Neural progenitor cell (in vitro differentiated cells): Measurements from ENCODE around the gene GNPTAB. TPM values are rescaled to one million over a fixed set of nuclear protein-coding genes. Genes with fewer than 3 reads are reported as not detected.

Source experiments
- DNase-seq: peaks from one replicate; pipeline ENCODE4 v3.0.0-alpha.2; 2016; ENCODE audit warnings: low spot score
- H2AFZ ChIP-seq: fragments of 200-600 bp; sonication (generic); replicated peaks from 2 replicates; pipeline ENCODE4 v1.6.1; 2016; ENCODE audit warnings: antibody characterized with exemption
- H3F3A ChIP-seq: fragments of 200-600 bp; sonication (generic); 2 replicates; pipeline ENCODE4 v1.6.1; 2016; ENCODE audit warnings: antibody characterized with exemption, low read depth
- H3K27ac ChIP-seq: fragments of 200-600 bp; sonication (generic); 2 replicates; pipeline ENCODE4 v1.5.1; 2016; ENCODE audit warnings: mild to moderate bottlenecking
- H3K27me3 ChIP-seq: fragments of 200-600 bp; sonication (generic); 2 replicates; pipeline ENCODE4 v1.6.1; 2016; ENCODE audit warnings: mild to moderate bottlenecking, moderate library complexity
- H3K36me3 ChIP-seq: fragments of 200-600 bp; sonication (generic); 2 replicates; pipeline ENCODE4 v1.5.1; 2016
- H3K4me1 ChIP-seq: fragments of 200-600 bp; sonication (generic); 2 replicates; pipeline ENCODE4 v1.6.1; 2016; ENCODE audit warnings: mixed run types
- H3K4me2 ChIP-seq: fragments of 200-600 bp; sonication (generic); 2 replicates; pipeline ENCODE4 v1.6.1; 2016
- H3K4me3 ChIP-seq: fragments of 200-600 bp; sonication (generic); 2 replicates; pipeline ENCODE4 v1.5.1; 2016
- H3K79me2 ChIP-seq: fragments of 200-600 bp; sonication (generic); 2 replicates; pipeline ENCODE4 v1.6.1; 2016; ENCODE audit warnings: low read depth
- H3K9ac ChIP-seq: fragments of 200-600 bp; sonication (generic); 2 replicates; pipeline ENCODE4 v1.6.1; 2016
- H3K9me3 ChIP-seq: fragments of 200-600 bp; sonication (generic); 2 replicates; pipeline ENCODE4 v1.5.1; 2016; ENCODE audit warnings: low read depth
- H4K20me1 ChIP-seq: fragments of 200-600 bp; sonication (generic); 2 replicates; pipeline ENCODE4 v1.6.1; 2016; ENCODE audit warnings: low read depth
- H3K27ac Mint-ChIP-seq: 3 replicates; pipeline ENCODE4 v1.8.0; 2021; ENCODE audit warnings: mixed read lengths
- H3K27me3 Mint-ChIP-seq: 2 replicates; pipeline ENCODE4 v1.8.0; 2022; ENCODE audit warnings: low read depth, mild to moderate bottlenecking, inconsistent platforms, moderate library complexity, mixed read lengths; ENCODE audit not compliant: insufficient read depth
- H3K36me3 Mint-ChIP-seq: 3 replicates; pipeline ENCODE4 v1.8.0; 2021; ENCODE audit warnings: mixed read lengths
- H3K4me1 Mint-ChIP-seq: 3 replicates; pipeline ENCODE4 v1.8.0; 2021; ENCODE audit warnings: mixed read lengths
- H3K4me3 Mint-ChIP-seq: 3 replicates; pipeline ENCODE4 v1.8.0; 2021; ENCODE audit warnings: mild to moderate bottlenecking, moderate library complexity, mixed read lengths
- H3K9me3 Mint-ChIP-seq: 3 replicates; pipeline ENCODE4 v1.8.0; 2020; ENCODE audit warnings: mixed read lengths
- EZH2 ChIP-seq: fragments of 200-600 bp; sonication (generic); IDR thresholded peaks from 2 replicates; pipeline ENCODE4 v1.6.1; 2017; ENCODE audit warnings: antibody characterized with exemption, mild to moderate bottlenecking, moderate library complexity
- EZH2phosphoT487 ChIP-seq: fragments of 200-600 bp; sonication (generic); IDR thresholded peaks from 2 replicates; pipeline ENCODE4 v1.6.1; 2017; ENCODE audit warnings: antibody characterized with exemption
- total RNA-seq: library from RNA; depleted of rRNA; stranded (reverse); fragments of >200 nt; gene quantifications from 2 replicates; pipeline ENCODE4 v1.2.3, GENCODE V29; 2015; ENCODE audit warnings: low replicate concordance
- TF ChIP-seq, protein P1 (sequence below): fragments of 200-600 bp; sonication (generic); IDR thresholded peaks from 2 replicates; pipeline ENCODE4 v1.5.1; 2017; ENCODE audit warnings: antibody characterized with exemption, mild to moderate bottlenecking

GNPTAB gene
- total RNA-seq, 1 donor from 2014 or later = 24.0 TPM

DNA sequence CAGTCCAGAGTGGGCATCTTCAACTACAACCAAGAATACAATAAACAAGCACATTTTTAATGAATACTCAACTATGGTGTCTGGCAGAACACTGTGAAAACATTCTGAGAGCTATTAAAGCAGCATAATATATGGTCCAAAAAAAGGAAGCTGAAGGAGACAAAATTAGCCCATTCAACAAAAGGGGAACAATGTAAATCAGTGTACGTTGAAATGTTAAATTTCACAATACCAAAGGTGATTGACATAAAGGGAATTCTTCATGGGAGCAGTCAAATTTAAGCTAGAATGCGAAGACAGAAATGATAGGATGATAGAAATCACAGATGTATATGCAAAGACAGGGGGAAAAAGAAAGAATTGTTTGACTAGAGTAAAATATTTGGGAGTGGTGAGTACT lies 50.2 kb downstream of the GNPTAB start:
- H3K27me3 Mint-ChIP-seq = no peaks in the 10 kb centered on the region
- no peak overlapping the region for H3K4me3 Mint-ChIP-seq
- Histone ChIP-seq H3K4me3 (no peak overlapping the region), H3K27ac (no peak overlapping the region), H3K4me1 (no peaks in the 10 kb centered on the region), H3K9ac (no peak overlapping the region), H3K79me2 (no peaks in the 10 kb centered on the region), H3K4me2 (no peak overlapping the region), H3K9me3 (no peaks in the 10 kb centered on the region), H3K27me3 (no peaks in the 10 kb centered on the region), H2AFZ (no peak overlapping the region), H3K36me3 (no peaks in the 10 kb centered on the region), H4K20me1 (no peaks in the 10 kb centered on the region), H3F3A (no peaks in the 10 kb centered on the region)
- TF ChIP-seq EZH2phosphoT487 (no peak), EZH2 (no peak)
- TF ChIP-seq, protein P1, sequence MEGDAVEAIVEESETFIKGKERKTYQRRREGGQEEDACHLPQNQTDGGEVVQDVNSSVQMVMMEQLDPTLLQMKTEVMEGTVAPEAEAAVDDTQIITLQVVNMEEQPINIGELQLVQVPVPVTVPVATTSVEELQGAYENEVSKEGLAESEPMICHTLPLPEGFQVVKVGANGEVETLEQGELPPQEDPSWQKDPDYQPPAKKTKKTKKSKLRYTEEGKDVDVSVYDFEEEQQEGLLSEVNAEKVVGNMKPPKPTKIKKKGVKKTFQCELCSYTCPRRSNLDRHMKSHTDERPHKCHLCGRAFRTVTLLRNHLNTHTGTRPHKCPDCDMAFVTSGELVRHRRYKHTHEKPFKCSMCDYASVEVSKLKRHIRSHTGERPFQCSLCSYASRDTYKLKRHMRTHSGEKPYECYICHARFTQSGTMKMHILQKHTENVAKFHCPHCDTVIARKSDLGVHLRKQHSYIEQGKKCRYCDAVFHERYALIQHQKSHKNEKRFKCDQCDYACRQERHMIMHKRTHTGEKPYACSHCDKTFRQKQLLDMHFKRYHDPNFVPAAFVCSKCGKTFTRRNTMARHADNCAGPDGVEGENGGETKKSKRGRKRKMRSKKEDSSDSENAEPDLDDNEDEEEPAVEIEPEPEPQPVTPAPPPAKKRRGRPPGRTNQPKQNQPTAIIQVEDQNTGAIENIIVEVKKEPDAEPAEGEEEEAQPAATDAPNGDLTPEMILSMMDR = no peak
- no peak for DNase-seq
- no peaks in the 10 kb centered on the region for H3K9me3 Mint-ChIP-seq
- no peaks in the 10 kb centered on the region for H3K4me1 Mint-ChIP-seq
- H3K36me3 Mint-ChIP-seq = no peaks in the 10 kb centered on the region
- H3K27ac Mint-ChIP-seq = no peak overlapping the region

DNA sequence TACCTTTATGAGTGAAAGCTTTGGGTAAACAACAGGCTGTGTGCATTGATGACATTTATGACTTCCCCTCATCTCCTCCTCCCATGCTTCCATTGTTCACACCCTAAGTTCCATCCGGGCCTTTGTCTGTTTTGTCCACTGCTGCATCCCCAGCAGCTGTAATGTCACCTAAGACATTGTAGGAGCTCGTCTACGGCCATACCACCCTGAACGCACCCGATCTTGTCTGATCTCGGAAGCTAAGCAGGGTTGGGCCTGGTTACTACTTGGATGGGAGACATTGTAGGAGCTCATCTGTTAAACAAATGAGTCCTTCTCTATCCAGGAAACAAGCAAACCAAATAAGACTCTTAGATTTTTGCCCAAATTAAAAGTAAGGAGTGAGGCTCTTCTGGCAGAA lies 51.1 kb downstream of the GNPTAB start:
- H3K9me3 Mint-ChIP-seq = no peaks in the 10 kb centered on the region
- no peaks in the 10 kb centered on the region for H3K36me3 Mint-ChIP-seq
- no peak overlapping the region for H3K4me3 Mint-ChIP-seq
- H2AFZ ChIP-seq = no peak overlapping the region
- no peak overlapping the region for H3K27ac Mint-ChIP-seq
- no peak overlapping the region for H3K9ac ChIP-seq
- H3K4me2 ChIP-seq = no peak overlapping the region
- TF ChIP-seq EZH2 (no peak), EZH2phosphoT487 (no peak)
- TF ChIP-seq, protein P1 = no peak
- H3K27ac ChIP-seq = no peak overlapping the region
- H3F3A ChIP-seq = no peaks in the 10 kb centered on the region
- no peaks in the 10 kb centered on the region for H3K36me3 ChIP-seq
- H3K4me1 Mint-ChIP-seq = no peaks in the 10 kb centered on the region
- no peak overlapping the region for H3K4me3 ChIP-seq
- H3K27me3 ChIP-seq = no peaks in the 10 kb centered on the region
- no peak for DNase-seq
- H3K79me2 ChIP-seq = no peaks in the 10 kb centered on the region
- H4K20me1 ChIP-seq = no peaks in the 10 kb centered on the region
- H3K4me1 ChIP-seq = no peaks in the 10 kb centered on the region
- no peaks in the 10 kb centered on the region for H3K9me3 ChIP-seq
- no peaks in the 10 kb centered on the region for H3K27me3 Mint-ChIP-seq

DNA sequence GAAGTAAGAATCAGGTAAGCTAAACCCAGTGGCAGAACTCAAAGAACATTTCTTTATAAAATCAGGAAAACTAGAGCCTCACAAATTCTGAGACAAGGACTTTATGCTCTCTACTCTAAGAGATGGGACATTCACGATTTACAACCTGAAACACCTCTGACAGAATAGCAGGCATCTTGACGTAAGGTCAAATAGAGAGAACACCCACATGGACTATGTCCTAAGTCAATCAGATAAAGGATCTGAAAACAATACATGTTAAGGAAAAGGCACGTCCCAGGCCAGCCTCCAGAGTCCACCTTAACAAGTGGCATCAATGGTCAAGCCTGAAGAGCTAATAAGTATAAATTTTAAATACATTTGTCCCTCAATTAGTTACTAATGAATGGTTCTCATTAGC lies 51.6 kb downstream of the GNPTAB start:
- no peak overlapping the region for H2AFZ ChIP-seq
- H3K4me3 ChIP-seq = no peak overlapping the region
- no peak for TF ChIP-seq EZH2phosphoT487
- no peak for TF ChIP-seq EZH2
- TF ChIP-seq, protein P1 = no peak
- H3F3A ChIP-seq = no peaks in the 10 kb centered on the region
- H3K27me3 ChIP-seq = no peaks in the 10 kb centered on the region
- no peaks in the 10 kb centered on the region for H3K36me3 ChIP-seq
- H3K79me2 ChIP-seq = no peaks in the 10 kb centered on the region
- no peaks in the 10 kb centered on the region for H3K9me3 ChIP-seq
- H4K20me1 ChIP-seq = no peaks in the 10 kb centered on the region
- no peak for DNase-seq
- no peaks in the 10 kb centered on the region for H3K4me1 ChIP-seq
- H3K4me3 Mint-ChIP-seq = no peak overlapping the region
- no peak overlapping the region for H3K4me2 ChIP-seq
- no peaks in the 10 kb centered on the region for H3K27me3 Mint-ChIP-seq
- no peak overlapping the region for H3K9ac ChIP-seq
- no peak overlapping the region for H3K27ac Mint-ChIP-seq
- H3K27ac ChIP-seq = no peak overlapping the region
- H3K9me3 Mint-ChIP-seq = no peaks in the 10 kb centered on the region
- H3K4me1 Mint-ChIP-seq = no peaks in the 10 kb centered on the region
- H3K36me3 Mint-ChIP-seq = no peaks in the 10 kb centered on the region

DNA sequence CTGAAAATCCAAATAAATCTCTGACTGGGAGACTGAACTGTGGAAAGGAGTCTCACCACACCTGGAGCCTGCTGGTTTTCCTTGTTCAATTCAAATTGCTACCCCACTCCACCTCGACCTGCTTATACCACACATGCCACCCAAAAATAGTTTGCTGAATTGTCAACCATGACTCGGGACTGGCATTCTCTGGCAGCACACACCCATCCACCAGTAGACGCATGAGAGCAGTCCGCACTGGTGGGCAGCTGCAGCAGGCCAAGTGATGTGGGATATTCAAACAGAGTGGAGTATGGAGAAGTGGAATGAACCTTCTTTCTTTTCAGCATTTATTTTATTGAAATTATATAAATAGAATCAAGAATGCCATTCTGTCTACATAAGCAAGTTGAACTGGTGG lies 52.8 kb downstream of the GNPTAB start:
- no peaks in the 10 kb centered on the region for H3F3A ChIP-seq
- H3K4me3 ChIP-seq = no peak overlapping the region
- no peaks in the 10 kb centered on the region for H3K9me3 ChIP-seq
- Mint-ChIP-seq H3K27me3 (no peaks in the 10 kb centered on the region), H3K27ac (no peak overlapping the region), H3K36me3 (no peaks in the 10 kb centered on the region), H3K4me3 (no peak overlapping the region), H3K9me3 (no peaks in the 10 kb centered on the region), H3K4me1 (no peaks in the 10 kb centered on the region)
- no peaks in the 10 kb centered on the region for H4K20me1 ChIP-seq
- no peaks in the 10 kb centered on the region for H3K79me2 ChIP-seq
- no peaks in the 10 kb centered on the region for H3K36me3 ChIP-seq
- H3K27me3 ChIP-seq = no peaks in the 10 kb centered on the region
- no peak overlapping the region for H3K9ac ChIP-seq
- no peak overlapping the region for H3K4me2 ChIP-seq
- H3K27ac ChIP-seq = no peak overlapping the region
- H3K4me1 ChIP-seq = no peaks in the 10 kb centered on the region
- DNase-seq = no peak
- no peak overlapping the region for H2AFZ ChIP-seq
- TF ChIP-seq, protein P1 = no peak
- no peak for TF ChIP-seq EZH2phosphoT487
- no peak for TF ChIP-seq EZH2
